ENCODE results near the gene PCAT6. TPM values are rescaled to one million over a fixed set of nuclear protein-coding genes. Genes with fewer than 3 reads are reported as not detected.
"Not testable (repeated sequence)": the region's sequence is repeated elsewhere in the genome, so short reads cannot be mapped to it uniquely, and the experiment has no call there.

Gene PCAT6
- total and polyA plus RNA-seq, 9 donors = 0.57 to 2.8 (median 1.1) TPM; not detected in 2

GRCh38 chr1:202825748-202826147, 15.0 kb downstream of the PCAT6 start:
- H3K9me3 ChIP-seq = no peaks in the 10 kb centered on the region
- no peak for DNase-seq
- H3K27me3 ChIP-seq = no peaks in the 10 kb centered on the region
- intact Hi-C loops (cut with DNase I) = no loop called here
- H3K27ac ChIP-seq = no peak overlapping the region
- no peaks in the 10 kb centered on the region for H3K36me3 ChIP-seq
- WGBS, 3 donors = 88 to 92% (median 91%) methylated on average over 7 of the region's 7 CpGs
- TF ChIP-seq CTCF (IDR thresholded peaks at IDR 0.05) = no peak
- TF ChIP-seq POLR2A (IDR thresholded peaks at IDR 0.05) = no peak
- no peak for TF ChIP-seq EP300 (IDR thresholded peaks at IDR 0.05)
- no peaks in the 10 kb centered on the region for H3K4me1 ChIP-seq (ENCODE audit: insufficient read depth)
- no peak overlapping the region for H3K4me3 ChIP-seq

- H3K4me1 ChIP-seq (ENCODE audit: insufficient read depth); H3K4me3 ChIP-seq; H3K27ac ChIP-seq; H3K9me3 ChIP-seq; intact Hi-C loops (cut with DNase I); DNase-seq; H3K36me3 ChIP-seq; H3K27me3 ChIP-seq: not testable (repeated sequence)
- WGBS, 3 donors = 93 to 96% (median 96%) methylated on average over 9 of the region's 9 CpGs
Measured at GRCh38 chr1:202829223-202829622, 18.5 kb downstream of the PCAT6 start.

- Histone ChIP-seq H3K4me3 (no peak overlapping the region), H3K27me3 (no peaks in the 10 kb centered on the region), H3K36me3 (no peaks in the 10 kb centered on the region), H3K27ac (no peak overlapping the region), H3K9me3 (no peaks in the 10 kb centered on the region), H3K4me1 (ENCODE audit: insufficient read depth) (no peaks in the 10 kb centered on the region)
- no peak for DNase-seq
- TF ChIP-seq POLR2A (IDR thresholded peaks at IDR 0.05) = no peak
- intact Hi-C loops (cut with DNase I) = no loop called here
- 72 to 85% (median 84%) methylated on average over 3 of the region's 3 CpGs for WGBS, 3 donors
Measured at GRCh38 chr1:202831906-202832305, 21.2 kb downstream of the PCAT6 start.

GRCh38 chr1:202834771-202835547, 24.2 kb downstream of the PCAT6 start:
- WGBS, 3 donors = 80 to 85% (median 80%) methylated on average over 10 of the region's 10 CpGs
- H3K4me3 ChIP-seq = no peak overlapping the region
- no peaks in the 10 kb centered on the region for H3K27me3 ChIP-seq
- no peak for DNase-seq
- no peaks in the 10 kb centered on the region for H3K36me3 ChIP-seq
- H3K9me3 ChIP-seq = no peaks in the 10 kb centered on the region
- no peaks in the 10 kb centered on the region for H3K4me1 ChIP-seq (ENCODE audit: insufficient read depth)
- TF ChIP-seq EP300 (IDR thresholded peaks at IDR 0.05) = no peak
- TF ChIP-seq CTCF (IDR thresholded peaks at IDR 0.05) = no peak
- intact Hi-C loops (cut with DNase I) = loop anchor here in 1 of 4 donors (1.0 kb wide), 1 partner anchor 28 kb away; no protein-coding TSS in a partner anchor
- H3K27ac ChIP-seq = no peak overlapping the region

GRCh38 chr1:202835548-202836072, 24.9 kb downstream of the PCAT6 start:
- DNase-seq = no peak
- H3K27ac ChIP-seq = no peak overlapping the region
- no peaks in the 10 kb centered on the region for H3K4me1 ChIP-seq (ENCODE audit: insufficient read depth)
- no peak for TF ChIP-seq POLR2A (IDR thresholded peaks at IDR 0.05)
- TF ChIP-seq EP300 (IDR thresholded peaks at IDR 0.05) = no peak
- no peak for TF ChIP-seq CTCF (IDR thresholded peaks at IDR 0.05)
- H3K9me3 ChIP-seq = no peaks in the 10 kb centered on the region
- H3K36me3 ChIP-seq = no peaks in the 10 kb centered on the region
- 37 to 55% (median 48%) methylated on average over 3 of the region's 3 CpGs for WGBS, 3 donors
- H3K4me3 ChIP-seq = no peak overlapping the region
- intact Hi-C loops (cut with DNase I) = loop anchor here in 1 of 4 donors (1.0 kb wide), 1 partner anchor 28 kb away; no protein-coding TSS in a partner anchor
- no peaks in the 10 kb centered on the region for H3K27me3 ChIP-seq
